Measurements from ENCODE around the gene MARCHF4.

Gene MARCHF4, protein sequence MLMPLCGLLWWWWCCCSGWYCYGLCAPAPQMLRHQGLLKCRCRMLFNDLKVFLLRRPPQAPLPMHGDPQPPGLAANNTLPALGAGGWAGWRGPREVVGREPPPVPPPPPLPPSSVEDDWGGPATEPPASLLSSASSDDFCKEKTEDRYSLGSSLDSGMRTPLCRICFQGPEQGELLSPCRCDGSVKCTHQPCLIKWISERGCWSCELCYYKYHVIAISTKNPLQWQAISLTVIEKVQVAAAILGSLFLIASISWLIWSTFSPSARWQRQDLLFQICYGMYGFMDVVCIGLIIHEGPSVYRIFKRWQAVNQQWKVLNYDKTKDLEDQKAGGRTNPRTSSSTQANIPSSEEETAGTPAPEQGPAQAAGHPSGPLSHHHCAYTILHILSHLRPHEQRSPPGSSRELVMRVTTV
- 0 to 3.0 (median 0) reads per million in 17 experiments for total RNA-seq

DNA sequence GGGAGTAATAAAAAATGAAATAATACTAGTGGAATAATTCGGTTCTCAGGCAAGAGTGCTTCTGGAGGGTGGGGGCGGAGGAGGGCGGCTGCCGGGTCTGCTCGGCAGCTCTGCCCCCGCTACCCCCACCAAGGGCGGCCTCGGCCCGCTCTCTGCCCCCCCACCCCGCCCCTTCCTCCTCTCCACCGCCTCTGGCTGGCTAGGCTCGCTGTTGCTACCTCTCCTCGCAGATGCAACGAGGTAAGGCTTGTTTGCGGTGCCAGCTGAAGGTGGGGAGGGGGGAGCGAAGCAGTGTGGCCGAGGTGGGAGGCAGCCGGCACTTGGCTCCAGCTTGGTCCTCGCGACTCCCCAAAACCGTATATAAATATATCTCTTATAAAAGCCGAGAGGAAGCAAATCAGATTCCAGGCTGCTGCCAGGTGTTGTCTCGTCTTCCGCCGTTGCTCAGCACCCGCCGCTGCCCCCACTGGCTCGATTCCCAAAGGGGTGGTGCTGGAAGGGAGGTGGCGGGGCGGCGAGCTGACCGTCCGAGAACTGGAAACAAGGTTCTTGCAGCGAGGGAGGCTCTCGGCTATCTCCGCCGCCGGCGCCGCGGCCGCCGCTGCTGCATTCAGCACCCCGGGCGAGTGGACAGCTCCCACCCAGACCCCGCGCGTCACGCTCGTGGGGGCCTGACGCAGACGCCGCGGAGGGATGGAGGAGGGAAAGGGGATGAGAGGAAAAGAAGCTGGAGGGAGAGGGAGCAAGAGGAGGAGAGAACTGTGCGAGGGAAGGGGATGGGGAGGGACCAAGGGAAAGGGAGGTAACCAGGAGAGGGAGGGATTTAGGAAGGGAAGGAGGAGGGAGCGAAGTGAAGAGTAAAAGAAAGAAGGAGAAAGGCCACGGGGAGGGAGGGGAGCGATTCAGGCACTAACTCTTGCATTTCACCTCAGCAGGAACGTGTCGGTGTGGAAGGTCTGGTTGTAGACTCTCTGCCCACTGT, at the start of gene MARCHF4:
Gene MARCHF4 (minus strand): TSS at position 763 of the 982 bp plus-strand sequence. CDS start 2,223 bp downstream, outside the sequence.
- DNase-seq = peak; percentile 52 to 79 (median 60)

DNA sequence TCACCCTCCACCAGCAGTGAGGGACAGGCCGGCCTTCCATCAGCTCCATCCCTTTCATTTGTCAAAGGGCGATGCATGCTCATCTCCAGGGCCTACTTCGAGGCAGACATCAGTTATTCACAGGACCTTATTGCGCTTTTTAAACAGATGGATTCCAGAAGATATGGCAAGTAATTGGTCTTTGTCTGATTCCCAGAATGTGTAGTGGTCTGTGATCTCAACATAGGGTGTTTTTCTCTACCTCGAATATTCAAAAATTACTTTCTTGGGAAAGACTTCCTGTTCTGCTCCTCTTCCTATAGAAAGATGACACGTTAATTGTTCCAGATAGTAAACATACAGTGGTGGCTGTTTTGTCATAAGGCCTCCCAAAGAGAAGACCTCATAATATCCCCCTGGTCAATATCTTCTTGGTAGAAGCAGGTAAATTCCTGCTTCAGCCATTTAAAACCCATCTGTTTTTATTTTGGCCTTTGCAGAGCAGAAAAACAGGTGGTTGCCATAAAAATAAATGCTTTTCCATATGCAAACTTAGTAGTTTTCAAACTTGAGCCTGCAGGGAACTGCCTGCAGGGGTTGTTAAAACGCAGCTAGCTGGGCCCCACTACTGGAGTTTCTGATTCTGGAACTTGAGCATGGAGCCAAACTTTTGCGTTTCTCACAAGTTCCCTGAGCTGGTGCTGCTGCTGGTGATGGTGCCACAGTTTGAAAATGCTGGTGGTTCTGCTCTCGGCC, 48.3 kb upstream of the MARCHF4 start:
- no peak for DNase-seq

DNA sequence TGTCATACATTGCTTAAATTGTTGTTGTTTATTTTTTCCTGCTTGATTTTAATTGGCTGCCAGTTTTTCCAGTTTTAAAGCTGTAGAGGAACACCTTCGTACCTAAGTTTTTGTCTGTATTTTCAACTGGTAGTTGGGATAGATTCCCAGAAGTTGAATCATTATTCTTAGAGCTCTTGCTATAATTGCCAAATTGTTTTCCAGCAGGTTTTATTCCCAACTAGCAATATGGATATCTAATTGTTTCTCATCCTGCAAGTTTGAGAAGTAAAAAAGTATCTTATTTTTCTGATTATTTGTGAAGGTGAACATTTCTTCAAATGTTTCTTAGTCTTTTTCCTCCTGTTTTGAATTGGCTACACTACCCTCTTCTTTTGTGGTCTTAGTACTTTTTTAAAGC, 46.7 kb upstream of the MARCHF4 start:
- DNase-seq = no peak

DNA sequence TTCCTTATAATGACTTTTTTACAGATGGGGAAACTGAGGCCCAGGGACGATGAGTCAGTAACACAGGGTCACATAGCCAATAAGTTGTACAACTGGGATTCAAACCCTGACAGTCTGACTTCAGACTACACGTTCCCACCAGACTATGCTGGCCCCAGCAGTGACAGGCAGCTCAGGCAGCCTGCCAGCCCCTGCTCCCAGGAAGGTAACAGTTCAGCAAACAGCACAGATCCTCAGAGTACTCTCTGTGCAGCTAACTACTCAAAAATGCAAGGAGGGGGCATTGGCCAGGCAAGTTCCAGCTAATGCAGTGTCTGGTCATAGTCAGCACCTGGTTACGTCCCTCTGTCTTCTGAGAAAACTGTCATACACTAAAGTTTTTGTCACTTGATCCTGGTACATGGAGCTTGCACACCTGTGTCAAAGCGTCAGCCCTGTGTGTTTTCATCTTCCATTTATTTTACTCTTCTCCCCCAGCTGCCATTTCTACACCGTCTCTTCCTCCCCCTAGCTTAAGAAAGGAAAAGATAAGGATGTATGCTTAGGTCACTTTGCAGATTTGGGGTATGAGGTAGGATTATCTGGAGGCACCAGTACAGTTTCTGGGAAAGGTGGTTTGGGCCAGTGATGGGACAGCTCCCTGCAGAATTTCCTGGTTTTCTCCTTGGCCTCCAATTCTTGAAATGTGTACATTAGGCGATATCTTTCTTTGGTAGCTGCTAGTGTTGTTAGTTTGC, 44.5 kb upstream of the MARCHF4 start:
- DNase-seq = no peak

DNA sequence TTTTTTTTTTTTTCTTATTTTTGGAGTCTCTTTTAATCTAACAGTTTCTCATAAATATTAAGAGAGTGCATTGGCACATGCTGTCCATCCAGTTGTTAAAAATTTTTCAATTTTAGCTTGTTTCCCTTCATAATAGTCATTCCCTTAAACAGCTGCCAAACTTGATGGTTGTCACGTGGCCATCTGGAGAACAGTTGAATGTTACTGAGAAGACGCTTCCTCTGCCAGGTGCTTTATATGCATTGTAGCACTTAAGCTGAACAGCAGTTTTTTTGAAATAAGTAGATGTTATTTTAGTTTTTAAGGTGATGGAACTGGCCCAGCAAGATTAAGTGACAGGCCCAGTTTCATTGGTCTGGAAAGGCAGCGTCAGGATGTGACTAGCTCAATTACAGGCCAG, 43.3 kb upstream of the MARCHF4 start:
- DNase-seq = no peak

DNA sequence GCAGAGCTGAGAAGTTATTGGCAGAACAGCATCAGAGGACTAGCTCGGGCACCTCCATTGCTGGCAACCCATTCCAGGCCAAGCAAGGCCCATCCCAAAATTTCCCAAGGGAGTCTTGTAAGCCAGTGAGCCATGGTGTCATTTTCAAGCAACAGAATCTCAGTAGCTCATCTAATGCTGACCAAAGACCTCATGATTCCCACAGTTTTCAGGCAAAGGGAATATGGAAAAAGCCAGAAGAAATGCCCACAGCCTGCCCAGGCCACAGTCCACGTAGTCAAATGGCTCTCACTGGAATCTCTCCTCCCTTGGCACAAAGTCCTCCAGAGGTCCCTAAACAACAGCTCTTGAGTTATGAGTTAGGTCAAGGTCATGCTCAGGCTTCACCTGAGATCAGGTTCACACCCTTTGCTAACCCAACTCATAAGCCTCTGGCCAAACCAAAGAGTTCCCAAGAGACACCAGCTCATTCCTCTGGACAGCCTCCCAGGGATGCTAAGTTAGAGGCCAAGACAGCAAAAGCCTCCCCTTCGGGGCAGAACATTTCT, 42.6 kb upstream of the MARCHF4 start:
- no peak for DNase-seq

DNA sequence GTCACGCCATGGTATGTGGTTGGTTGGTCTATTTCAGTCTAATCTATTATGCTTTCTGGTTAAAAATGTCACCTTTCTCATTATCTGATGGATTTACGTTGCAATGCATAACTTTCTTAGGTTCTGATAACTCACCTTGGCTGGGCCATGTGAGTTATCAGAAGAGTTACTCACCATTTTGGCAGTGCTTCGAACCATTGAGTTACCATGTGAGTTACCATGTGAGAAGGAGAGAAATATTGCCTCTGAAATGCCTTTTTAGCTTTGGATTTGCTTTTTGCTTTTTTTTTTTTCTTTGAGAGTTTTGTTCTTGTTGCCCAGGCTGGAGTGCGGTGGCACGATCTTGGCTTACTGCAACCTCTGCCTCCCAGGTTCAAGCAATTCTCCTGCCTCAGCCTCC, 41.6 kb upstream of the MARCHF4 start:
- DNase-seq = no peak

DNA sequence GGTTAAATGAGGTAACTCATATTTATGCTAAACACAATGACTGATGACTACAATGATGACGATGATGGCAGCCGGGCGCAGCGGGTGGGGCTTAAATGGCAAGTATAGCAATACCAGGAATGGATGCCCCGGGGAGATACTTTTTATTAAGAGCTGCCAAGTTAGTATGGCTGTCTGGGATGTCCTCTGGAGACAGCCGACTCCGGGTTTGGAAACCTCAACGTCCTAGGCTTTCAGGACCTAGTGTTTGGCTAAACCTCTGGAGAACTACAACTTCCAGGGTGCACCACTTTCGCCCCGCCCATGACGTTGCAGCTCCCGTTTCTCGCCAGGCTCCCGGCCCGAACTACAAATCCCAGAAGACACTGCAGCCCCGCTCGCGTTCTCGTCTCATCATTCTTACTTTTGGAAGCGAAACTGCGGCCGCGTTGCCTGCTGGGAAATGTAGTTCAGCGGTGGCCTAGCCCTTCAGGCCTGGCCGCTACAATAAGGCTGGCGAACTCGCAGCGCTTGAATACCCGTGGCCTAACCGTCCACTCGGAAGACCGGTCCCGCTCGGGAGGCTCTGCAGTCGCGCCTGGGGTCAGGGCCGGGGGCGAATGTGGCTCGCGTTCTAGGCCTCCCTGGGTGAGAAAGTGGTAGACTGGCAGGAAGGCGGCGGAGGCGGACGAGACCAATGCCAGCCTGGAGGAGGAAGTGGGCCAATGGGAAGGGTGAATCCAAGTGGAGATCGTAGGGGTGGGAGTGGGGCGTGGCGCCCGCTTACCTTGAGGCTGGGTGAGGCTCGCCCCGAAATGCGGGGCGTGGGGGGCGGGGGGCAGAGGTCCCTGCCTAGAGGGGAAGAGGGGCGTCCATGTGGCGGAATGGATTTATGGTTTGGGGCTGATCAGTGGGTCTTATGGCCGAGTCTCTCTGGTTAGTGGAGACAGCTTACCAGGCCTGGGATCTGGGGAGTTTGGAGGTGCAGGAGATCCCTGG, 40.0 kb upstream of the MARCHF4 start, which contains the start of gene SMARCAL1:
Gene SMARCAL1 (plus strand): TSS at position 463 of the 978 bp plus-strand sequence. CDS start 2,221 bp downstream, outside the sequence.
- DNase-seq = peak; percentile 99

DNA sequence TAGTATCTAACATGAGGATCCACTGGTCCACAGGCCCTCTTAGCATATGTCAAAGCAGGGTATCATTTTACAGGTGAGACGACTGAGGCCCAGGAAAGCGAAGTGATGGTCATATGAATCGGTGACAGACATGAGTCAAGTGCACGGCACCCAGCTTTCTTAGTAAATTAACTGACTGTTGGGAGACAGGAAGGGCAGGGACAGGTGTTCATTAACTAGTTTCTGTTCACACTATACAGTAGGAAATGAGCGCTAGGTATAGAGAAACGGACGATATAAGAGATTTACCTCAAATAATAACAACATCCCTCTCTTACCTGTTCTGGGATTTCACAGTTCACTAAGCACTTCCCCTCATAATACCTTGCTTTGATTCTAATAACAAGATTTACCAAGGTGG, 38.3 kb upstream of the MARCHF4 start:
- DNase-seq = no peak

DNA sequence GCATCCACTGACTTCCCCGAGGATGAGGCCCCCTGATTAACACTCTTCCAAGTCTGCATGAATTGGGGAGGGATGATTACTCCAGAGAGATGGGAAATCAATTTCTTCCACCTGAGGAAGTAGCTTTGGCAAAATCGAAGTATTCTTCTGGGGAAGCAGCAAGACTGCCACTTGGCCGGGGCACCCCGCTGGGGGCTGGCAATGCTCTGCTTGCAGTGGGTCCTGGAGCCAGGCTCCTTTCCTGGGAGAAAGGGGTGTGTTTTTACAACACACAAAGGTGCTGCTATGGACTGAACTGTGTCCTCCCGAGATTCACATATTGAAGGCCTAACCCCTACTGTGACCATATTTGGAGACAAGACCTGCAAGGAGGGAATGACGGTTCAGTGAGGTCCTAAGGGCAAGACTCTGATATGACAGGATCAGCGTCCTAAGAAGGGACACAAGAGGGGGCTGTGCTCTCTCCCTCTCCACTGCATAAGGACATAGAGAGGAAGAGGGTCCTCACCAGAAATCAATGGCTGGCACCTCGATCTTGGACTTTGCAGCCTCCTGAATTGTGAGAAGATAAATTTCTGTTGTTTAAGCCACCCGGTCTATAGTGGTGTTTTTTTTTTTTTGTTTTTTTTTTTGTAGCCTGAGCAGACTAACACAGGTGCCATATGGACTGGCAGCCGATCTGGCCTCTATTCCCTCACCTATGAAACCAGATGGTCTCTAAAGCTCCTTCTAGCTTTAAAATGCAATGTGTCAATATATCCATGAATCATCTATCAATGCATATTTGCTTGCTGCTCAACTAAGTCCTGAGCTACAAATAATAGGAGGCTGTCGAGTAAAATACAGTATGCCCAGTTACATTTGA, 36.4 kb upstream of the MARCHF4 start:
- no peak for DNase-seq

DNA sequence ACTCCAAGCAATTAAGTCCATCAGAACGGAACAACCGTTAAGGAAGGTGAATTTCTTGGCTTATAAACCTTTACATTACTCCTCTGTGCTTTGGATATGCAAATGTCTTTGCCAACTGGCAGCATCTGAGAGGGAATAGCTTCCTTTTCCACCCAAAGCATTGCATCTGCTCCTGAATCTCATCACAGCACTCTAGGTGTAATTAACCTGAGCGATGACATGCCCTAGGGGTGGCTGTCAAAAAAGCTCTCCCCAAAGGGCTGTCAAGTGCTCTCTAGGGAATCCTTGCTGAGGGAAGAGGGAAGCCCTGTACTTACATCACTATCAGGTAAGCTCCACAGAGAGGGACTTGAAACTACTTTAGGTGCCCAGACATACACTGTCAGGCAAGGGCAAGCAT, 34.5 kb upstream of the MARCHF4 start:
- no peak for DNase-seq

DNA sequence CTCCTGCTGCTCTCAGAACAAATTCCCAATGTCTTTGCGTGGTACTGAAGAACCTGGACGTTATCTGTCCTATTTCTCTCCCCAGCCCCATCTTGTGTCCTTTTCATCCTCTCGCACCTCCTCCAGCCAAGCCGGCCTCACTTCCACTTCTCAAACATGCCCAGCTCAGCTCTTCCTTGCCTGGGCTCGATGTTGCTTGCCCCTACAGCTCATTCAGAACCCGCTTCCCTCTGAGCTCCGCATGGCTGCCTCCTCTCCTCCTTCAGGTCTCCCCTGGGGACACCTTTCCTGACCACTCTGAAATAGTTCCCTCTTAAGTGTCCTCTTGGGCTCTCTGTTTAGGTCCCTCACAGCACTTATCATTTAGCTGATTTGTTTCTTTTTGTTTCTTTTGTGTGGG, 33.3 kb upstream of the MARCHF4 start:
- no peak for DNase-seq

DNA sequence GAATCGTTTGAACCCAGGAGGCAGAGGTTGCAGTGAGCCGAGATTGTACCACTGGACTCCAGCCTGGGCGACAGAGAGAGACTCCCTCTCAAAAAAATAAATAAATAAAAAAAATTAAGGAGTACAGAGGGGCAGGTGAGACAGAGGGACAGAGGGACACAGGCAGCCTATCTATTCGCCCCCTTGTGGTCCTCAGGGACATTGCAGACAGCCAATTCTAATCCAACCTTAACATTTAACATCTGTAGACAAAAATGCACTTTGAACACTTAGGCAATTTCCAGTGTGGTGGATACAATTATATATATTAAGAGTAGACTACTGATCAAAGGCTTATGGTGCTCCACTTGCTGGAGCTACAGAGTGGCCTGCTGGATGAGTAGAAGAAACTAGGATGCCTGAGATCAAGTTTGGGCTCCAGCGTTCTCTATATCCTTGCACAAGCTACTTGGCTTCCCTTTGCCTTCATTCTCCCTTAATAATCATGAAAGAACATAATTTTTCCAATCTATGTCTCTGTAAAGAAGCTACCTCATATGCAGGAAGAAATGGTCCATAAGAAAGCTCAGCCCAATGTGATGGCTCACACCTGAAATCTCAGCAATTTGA, 31.8 kb upstream of the MARCHF4 start:
- DNase-seq = peak; percentile 52 to 68 (median 60)

DNA sequence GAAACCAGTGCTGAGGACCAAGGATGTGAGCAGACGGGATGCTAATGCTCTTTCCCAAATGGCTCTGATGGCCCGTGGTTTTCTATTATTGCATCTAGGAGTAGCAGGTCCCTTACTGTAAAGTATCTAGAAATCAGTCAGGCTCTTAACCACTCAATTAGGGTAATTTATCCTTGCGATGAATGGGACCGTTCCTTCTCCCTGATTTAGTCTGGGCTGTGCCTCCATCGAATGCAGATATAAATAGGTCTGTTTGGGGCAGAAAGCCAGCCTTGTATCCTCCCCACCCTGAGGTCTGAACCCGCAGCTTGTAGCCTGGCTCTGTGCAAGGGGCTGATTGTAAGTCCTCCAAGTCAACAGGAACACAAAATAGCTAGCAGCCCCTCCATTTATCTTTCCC, 30.5 kb upstream of the MARCHF4 start:
- no peak for DNase-seq

DNA sequence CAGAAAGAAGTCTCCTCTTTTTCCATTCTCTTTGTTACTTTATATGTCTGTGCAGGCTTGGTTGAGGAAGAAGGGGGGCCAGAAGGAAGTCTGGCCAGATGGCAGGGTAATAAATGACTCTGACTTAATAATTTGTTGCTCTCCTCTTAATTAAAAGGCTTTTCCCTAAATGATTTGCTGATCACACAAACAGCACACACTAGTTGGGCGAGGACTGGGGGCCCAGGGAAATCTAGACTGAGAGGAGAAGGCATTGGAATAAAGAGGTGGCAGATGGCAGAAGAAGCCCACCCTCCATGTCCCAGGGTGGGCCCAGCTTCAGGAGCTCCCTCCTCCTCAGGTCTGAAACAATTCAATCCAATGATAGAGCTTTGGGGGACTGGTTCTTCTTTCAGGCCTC, 27.3 kb upstream of the MARCHF4 start:
- DNase-seq = no peak

DNA sequence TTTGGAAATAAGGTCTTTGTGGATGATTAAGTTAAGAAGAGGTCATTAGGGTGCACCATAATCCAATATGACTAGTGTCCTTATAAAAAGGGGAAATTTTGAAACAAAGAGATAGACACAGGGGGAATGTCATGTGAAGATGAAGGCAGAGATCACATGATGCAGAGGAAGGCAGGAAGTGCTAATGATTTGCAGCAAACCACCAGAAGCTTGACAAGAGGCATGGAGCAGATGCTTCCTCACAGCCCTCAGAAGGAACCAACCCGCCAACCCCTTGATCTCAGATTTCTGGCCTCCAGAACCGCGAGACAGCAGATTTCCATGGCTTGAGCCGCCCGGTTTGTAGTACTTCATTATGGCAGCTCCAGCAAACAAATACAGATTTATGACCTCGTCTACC, 22.6 kb upstream of the MARCHF4 start:
- DNase-seq = peak; percentile 51 to 87 (median 77)

DNA sequence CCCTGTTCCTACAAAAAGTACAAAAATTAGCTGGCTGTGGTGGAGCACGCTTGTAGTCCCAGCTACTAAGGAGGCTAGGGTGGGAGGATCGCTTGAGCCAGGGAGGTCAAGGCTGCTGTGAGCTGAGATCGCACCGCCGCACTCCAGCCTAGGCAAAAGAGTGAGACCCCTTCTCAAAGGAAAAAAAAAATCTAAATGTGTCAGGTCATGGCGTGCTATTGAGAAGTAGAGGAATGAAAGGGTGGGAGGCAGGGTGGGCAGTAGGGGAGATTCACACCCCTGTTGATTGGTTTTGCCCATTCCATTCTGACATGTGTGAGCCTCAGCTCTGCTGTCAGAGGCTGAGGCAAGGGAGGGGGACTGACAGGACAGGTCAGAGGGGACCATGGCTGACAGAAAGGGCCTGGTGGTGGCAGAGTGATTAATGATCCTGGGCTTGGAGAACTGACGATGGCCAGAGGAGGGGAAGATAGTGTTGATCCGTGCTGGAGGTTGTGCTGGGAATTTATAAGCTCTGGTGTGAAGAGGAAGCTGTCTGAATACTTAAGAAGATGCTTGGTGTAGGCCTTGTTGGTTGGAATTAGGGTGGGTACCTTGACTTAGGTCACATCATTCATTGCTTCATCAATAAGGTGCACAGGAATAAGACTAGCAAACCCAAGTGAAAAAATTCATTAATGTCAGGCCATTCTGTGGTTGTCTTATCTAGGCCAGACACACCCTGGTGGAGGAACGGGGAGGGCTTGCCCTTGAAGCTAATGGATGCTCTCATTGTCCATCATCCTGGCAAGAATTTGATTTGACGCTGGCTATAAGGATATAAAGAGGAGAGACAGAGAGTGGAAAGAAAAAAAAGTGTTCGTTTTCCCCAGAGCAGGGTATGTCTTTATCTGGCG, 20.9 kb upstream of the MARCHF4 start:
- DNase-seq = no peak
